ENCODE results near the gene MCHR1.
A peak's percentile ranks its signal among the peaks of the same experiment; 100 is the strongest.
"Not testable (repeated sequence)": the region's sequence is repeated elsewhere in the genome, so short reads cannot be mapped to it uniquely, and the experiment has no call there.

MCHR1 gene

DNA sequence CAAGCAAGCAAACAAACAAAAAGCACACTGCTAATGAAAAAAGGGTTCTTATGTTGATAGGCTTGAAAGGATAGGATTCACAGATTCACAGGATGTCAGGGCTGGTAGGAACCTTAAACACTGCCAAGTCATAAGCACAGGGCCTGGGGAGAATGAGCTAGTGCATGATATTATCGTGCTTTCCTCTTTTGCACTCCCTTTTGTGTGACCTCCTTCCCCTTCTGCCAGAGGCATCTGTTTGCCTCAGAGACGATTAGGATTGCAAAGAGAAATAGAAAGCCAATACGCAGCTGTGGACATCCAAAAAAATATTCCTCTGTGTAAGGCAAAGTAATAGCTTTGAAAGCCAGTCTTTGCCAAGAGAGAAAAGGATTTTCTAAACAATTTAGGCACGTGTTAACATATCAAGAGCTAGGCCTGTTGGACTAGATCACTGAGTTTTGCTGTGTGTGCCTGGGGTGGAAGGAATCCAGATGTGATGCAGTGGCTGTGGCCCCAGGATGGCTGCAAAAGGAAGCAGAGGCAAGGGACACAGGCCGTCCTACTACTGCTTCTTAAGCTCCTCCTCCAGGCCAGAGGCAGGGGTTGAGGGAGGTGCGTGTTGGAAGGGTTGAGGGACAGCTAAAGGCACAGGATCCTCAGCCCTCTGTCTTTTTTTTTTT lies 30.6 kb downstream of the MCHR1 start:
- peaks cover 3% of the 10 kb centered on the region for H3K36me3 Mint-ChIP-seq (ENCODE audit: insufficient read depth)
- ATAC-seq (replicated peaks; ENCODE audit: extremely low read depth, poor library complexity, severe bottlenecking) (no peak), DNase-seq (ENCODE audit: low spot score in 2 of 2) (no peak)
- H3K27ac Mint-ChIP-seq (ENCODE audit: low read depth) = no peak overlapping the region
- H3K4me1 Mint-ChIP-seq = peaks cover 4% of the 10 kb centered on the region
- peaks cover 6% of the 10 kb centered on the region for H3K27me3 Mint-ChIP-seq
- no peak overlapping the region for H3K4me3 Mint-ChIP-seq
- H3K9me3 Mint-ChIP-seq = no peaks in the 10 kb centered on the region

DNA sequence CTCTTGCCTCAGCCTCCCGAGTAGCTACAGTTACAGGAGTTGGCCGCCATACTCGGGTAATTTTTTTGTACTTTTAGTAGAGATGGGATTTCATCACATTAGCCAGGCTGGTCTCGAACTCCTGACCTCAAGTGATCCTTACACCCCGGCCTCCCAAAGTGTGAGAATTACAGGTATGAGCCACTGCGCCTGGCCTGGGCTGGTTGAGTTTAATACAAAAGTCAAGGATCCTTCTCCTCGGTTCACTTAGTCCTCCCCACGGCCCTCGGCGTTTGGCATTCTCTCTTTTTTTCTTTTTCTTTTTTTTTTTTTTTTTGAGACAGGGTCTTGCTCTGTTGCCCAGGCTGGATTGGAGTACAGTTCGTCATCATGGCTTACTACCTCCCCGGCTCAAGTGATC lies 33.0 kb downstream of the MCHR1 start:
- Mint-ChIP-seq H3K4me1 (peaks cover 4% of the 10 kb centered on the region), H3K36me3 (ENCODE audit: insufficient read depth) (peaks cover 4% of the 10 kb centered on the region), H3K27ac (ENCODE audit: low read depth) (no peak overlapping the region), H3K4me3 (no peak overlapping the region), H3K9me3 (no peaks in the 10 kb centered on the region), H3K27me3 (peaks cover 9% of the 10 kb centered on the region)
- ATAC-seq (replicated peaks; ENCODE audit: extremely low read depth, poor library complexity, severe bottlenecking) (no peak), DNase-seq (ENCODE audit: low spot score in 2 of 2) (no peak)

DNA sequence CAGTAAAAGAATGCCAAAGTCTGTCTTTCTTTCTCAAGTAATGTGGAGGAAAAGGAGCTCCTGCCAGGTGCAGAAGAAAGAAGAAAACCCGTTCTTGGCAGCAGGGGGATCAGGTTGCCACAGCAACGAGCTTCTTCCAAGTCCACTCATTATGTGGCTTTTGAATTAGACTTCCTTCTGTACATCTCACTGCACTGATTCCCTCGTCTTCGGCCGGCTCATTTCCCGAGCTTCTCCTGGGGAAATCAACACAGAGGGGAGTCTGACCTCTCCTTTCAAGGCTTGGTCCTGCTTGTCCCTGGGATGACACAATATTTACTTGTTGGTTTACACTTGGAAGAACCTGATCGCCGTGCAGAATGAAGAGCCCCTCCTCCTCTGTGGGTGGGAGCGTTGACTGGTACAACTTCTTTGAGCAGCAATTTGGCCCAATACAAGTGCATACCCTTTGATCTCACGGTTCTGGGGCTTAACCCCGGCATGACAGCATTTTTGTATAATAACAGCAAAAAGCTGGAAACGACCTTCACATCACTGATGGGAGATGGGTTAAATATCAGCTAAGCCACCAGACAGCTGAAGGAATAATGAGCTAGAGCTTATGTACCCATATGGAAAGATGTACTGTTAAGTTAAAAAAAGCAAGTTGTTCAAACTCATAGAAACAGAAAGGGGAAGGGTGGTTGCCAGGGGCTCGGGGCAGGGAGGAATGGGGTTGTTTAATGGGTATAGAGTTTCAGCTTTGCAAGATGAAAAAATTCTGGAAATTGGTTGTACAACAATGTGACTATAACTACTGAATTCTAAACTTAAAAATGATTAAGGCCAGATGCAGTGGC lies 35.4 kb downstream of the MCHR1 start:
- H3K27ac Mint-ChIP-seq (ENCODE audit: low read depth) = no peak overlapping the region
- H3K27me3 Mint-ChIP-seq = peaks cover 25% of the 10 kb centered on the region
- no peaks in the 10 kb centered on the region for H3K9me3 Mint-ChIP-seq
- DNase-seq (ENCODE audit: low spot score in 2 of 2) (no peak), ATAC-seq (replicated peaks; ENCODE audit: extremely low read depth, poor library complexity, severe bottlenecking) (no peak)
- peaks cover 4% of the 10 kb centered on the region for H3K36me3 Mint-ChIP-seq (ENCODE audit: insufficient read depth)
- no peak overlapping the region for H3K4me3 Mint-ChIP-seq
- peaks cover 4% of the 10 kb centered on the region for H3K4me1 Mint-ChIP-seq

DNA sequence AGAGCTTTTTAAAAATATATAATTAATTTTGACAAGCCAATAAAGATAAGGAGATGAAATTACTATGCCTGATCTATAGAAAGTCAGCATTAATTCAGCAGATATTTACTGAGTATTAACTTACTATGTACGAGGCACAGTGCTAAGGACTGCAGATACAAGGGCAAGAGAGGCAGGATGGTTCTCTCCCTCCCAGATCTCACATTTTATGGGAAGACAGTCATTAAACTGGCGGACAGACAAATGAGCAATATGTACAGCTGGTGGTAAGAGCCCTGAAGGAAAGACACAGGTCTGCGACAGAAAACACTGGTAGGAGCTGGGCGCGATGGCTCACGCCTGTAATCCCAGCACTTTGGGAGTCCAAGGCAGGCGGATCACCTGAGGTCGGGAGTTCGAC lies 36.8 kb downstream of the MCHR1 start:
- H3K27ac Mint-ChIP-seq (ENCODE audit: low read depth) = no peak overlapping the region
- no peak overlapping the region for H3K4me3 Mint-ChIP-seq
- no peaks in the 10 kb centered on the region for H3K9me3 Mint-ChIP-seq
- peaks cover 39% of the 10 kb centered on the region for H3K27me3 Mint-ChIP-seq
- peaks cover 4% of the 10 kb centered on the region for H3K36me3 Mint-ChIP-seq (ENCODE audit: insufficient read depth)
- H3K4me1 Mint-ChIP-seq = peaks cover 4% of the 10 kb centered on the region
- ATAC-seq (replicated peaks; ENCODE audit: extremely low read depth, poor library complexity, severe bottlenecking) = no peak
- no peak for DNase-seq (ENCODE audit: low spot score in 2 of 2)

DNA sequence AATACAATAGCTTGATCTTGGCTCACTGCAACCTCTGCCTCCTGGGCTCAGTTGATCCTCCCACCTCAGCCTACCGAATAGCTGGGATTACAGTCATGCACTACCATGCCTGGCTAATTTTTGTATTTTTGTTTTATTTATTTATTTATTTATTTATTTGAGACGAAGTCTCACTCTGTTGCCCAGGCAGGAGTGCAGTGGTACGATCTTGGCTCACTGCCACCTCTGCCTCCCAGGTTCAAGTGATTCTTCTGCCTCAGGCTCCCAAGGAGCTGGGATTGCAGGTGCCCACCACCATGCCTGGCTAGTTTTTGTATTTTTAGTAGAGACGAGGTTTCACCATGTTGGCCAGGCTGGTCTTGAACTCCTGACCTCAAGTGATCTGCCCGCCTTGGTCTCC lies 38.4 kb downstream of the MCHR1 start:
- H3K4me3 Mint-ChIP-seq; DNase-seq (ENCODE audit: low spot score in 2 of 2); H3K9me3 Mint-ChIP-seq; H3K36me3 Mint-ChIP-seq (ENCODE audit: insufficient read depth); ATAC-seq (replicated peaks; ENCODE audit: extremely low read depth, poor library complexity, severe bottlenecking); H3K4me1 Mint-ChIP-seq; H3K27ac Mint-ChIP-seq (ENCODE audit: low read depth): not testable (repeated sequence)
- peaks cover 43% of the 10 kb centered on the region for H3K27me3 Mint-ChIP-seq

DNA sequence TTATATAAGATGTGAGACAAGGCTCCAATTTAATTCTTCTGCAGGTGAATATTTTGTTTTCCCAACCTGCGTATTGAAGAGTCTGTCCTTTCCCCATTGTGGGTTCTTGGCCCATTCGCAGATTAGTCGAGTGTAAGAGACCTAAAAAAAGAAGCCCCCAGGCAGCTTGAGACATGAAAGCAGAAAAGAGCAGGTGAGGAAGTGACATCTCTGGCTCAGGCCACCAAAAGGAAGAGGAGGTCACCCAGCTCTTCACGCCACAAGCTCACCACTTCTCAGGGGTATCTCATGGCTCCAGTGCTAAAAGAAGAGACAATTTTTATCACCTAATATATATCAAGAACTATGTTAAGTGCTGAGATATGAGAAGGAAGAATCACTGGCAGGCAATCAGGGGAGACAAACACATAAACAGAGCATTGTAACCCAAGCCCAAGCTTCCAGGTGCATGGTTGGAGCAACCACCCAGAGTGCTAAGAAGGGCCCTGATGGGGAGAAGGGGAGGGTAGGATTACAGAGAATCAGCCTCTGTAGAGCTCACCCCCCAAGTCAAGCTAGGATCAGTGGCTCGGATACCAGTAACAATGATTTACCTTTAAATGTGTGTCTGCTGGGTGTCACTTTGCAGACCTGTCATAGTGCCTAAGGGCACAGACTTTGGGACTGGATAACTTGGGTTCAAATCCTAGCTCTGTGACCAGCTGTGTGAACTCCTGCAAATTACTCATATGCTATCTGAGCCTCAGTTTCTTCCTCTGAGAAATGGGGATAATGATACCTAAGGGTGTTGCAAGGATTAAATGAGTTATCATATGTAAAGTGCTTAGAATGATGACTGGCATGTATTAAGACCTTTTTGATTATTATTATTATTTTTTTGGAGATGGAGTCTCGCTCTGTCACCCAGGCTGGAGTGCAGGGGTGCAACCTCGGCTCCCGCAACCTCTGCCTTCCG lies 39.2 kb downstream of the MCHR1 start:
- ATAC-seq (replicated peaks; ENCODE audit: extremely low read depth, poor library complexity, severe bottlenecking) = no peak
- DNase-seq (ENCODE audit: low spot score in 2 of 2) = no peak
- H3K27ac Mint-ChIP-seq (ENCODE audit: low read depth) = no peak overlapping the region
- no peak overlapping the region for H3K4me3 Mint-ChIP-seq
- H3K9me3 Mint-ChIP-seq = no peaks in the 10 kb centered on the region
- no peaks in the 10 kb centered on the region for H3K4me1 Mint-ChIP-seq
- peaks cover 43% of the 10 kb centered on the region for H3K27me3 Mint-ChIP-seq
- peaks cover 3% of the 10 kb centered on the region for H3K36me3 Mint-ChIP-seq (ENCODE audit: insufficient read depth)

DNA sequence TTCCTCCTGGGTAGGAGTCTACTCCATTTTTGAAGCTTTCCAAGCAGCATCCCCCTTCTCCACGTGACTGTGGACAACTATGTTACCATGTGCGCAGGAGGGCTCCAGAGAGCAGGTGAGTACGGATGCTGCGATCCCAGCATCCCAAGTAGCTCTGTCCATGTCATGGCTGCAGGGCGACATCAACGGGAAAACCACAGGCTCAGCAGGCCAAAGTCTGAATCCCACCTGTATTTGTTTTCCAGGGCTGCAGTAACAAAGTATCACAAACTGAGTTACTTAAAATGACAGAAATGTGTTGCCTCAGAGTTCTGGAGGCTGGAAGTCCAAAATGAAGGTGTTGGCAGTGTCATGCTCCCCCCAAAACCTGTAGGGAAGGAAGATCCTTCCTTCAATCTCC lies 40.3 kb downstream of the MCHR1 start:
- Mint-ChIP-seq H3K4me1 (no peaks in the 10 kb centered on the region), H3K4me3 (no peak overlapping the region), H3K27ac (ENCODE audit: low read depth) (no peak overlapping the region)

DNA sequence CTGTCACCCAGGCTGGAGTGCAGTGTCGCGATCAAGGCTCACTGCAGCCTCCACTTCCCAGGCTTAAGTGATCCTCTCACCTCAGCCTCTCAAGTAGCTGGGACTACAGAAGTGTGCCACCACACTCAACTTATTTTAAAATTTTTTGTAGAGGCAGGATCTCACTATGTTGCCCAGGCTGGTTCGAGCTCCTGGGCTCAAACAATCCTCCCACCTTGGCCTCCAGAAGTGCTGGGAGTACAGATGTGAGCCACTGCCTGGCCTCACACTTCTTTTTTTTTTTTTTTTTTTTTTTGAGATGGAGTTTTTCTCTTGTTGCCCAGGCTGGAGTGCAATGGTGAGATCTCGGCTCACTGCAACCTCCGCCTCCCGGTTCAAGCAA lies 40.9 kb downstream of the MCHR1 start:
- H3K9me3 Mint-ChIP-seq; H3K4me1 Mint-ChIP-seq; H3K36me3 Mint-ChIP-seq (ENCODE audit: insufficient read depth); ATAC-seq (replicated peaks; ENCODE audit: extremely low read depth, poor library complexity, severe bottlenecking); H3K27ac Mint-ChIP-seq (ENCODE audit: low read depth); H3K4me3 Mint-ChIP-seq; DNase-seq (ENCODE audit: low spot score in 2 of 2): not testable (repeated sequence)
- peaks cover 35% of the 10 kb centered on the region for H3K27me3 Mint-ChIP-seq

More for the DNA sequence above, 40.3 kb downstream of the MCHR1 start:
- Mint-ChIP-seq H3K9me3 (no peaks in the 10 kb centered on the region), H3K36me3 (ENCODE audit: insufficient read depth) (peaks cover 3% of the 10 kb centered on the region), H3K27me3 (peaks cover 40% of the 10 kb centered on the region)
- DNase-seq (ENCODE audit: low spot score in 2 of 2) = no peak
- no peak for ATAC-seq (replicated peaks; ENCODE audit: extremely low read depth, poor library complexity, severe bottlenecking)

DNA sequence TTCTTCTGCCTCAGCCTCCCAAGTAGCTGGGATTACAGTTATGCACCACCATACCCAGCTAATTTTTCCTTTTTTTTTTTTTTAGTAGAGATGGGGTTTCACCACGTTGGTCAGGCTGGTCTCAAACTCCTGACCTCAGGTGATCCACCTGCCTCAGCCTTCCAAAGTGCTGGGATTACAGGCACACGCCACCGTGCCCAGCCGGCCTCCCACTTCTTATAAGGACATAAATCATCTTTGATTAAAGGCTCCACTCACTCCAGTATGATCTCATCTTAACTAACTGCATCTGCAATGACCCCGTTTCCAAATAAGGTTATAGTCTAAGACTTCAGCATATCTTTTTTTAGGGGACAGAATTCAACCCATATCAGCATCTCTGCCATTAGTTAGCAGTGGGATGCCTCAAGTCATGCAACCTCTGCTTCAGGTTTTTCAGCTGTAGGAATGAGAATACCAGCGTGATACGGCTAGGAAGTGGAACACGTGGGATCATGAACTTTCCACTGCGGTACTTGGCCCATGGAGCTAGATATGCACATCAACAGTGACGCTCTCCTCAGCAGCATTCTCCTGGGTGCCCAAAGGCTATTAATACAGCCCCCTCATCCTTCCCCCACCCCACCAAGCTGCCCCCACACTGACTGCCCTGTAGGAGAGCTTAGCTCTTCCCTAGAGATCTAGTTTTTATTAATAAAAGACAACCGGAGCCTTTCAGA lies 41.4 kb downstream of the MCHR1 start:
- Mint-ChIP-seq H3K27ac (ENCODE audit: low read depth) (no peak overlapping the region), H3K4me1 (no peaks in the 10 kb centered on the region)
- no peak for DNase-seq (ENCODE audit: low spot score in 2 of 2)

DNA sequence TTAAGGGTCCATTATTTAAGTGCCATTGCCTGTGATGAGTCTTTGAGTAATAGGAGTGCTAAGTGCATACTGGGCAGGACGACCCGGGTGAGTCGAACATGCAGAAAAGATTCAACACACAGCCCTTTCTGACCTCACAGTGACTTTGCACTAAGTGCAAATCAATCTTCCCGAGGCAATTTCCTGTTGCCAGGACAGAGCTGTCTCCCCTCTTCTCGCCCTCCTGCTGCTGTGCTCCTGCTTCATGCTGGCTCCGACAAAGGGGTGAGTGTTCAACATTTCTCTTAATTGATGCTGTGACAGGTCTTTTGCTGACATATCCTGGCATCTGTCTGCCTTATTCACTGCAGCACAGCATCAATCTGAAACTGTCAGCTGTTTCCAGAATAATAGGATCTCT lies 42.0 kb downstream of the MCHR1 start:
- Mint-ChIP-seq H3K9me3 (no peaks in the 10 kb centered on the region), H3K27me3 (peaks cover 35% of the 10 kb centered on the region), H3K4me3 (no peak overlapping the region), H3K27ac (ENCODE audit: low read depth) (no peak overlapping the region), H3K36me3 (ENCODE audit: insufficient read depth) (peaks cover 2% of the 10 kb centered on the region), H3K4me1 (no peaks in the 10 kb centered on the region)
- no peak for DNase-seq (ENCODE audit: low spot score in 2 of 2)
- no peak for ATAC-seq (replicated peaks; ENCODE audit: extremely low read depth, poor library complexity, severe bottlenecking)

More for the DNA sequence above, 41.4 kb downstream of the MCHR1 start:
- Mint-ChIP-seq H3K27me3 (peaks cover 35% of the 10 kb centered on the region), H3K36me3 (ENCODE audit: insufficient read depth) (peaks cover 2% of the 10 kb centered on the region), H3K4me3 (no peak overlapping the region), H3K9me3 (no peaks in the 10 kb centered on the region)
- ATAC-seq (replicated peaks; ENCODE audit: extremely low read depth, poor library complexity, severe bottlenecking) = no peak

DNA sequence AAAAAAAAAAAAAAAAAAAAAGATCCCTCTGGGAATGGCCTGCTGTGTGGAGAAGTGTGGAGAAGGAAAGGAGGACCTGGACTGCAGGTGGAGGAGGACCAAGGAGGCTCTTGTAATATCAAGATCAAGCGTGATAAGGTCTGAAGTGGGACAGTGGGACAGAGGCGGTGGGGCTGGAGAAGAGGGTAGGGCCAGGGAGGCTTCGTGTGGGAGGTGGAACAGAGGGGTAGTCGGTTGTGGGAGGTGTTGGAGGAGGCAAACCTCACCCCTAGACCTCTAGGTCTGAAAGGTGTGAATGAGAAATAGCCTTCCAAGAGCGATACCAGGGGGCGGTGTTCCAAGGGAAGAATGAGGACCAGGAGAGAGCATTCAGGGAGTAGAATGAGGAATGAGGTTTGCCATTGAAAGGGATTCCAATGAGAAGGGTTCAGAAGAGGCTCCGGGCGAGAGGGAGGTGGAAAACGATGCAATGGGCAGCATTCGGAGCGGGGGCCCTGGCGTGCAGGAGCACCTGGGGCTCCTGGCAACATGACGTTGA lies 44.2 kb downstream of the MCHR1 start:
- peaks cover 27% of the 10 kb centered on the region for H3K27me3 Mint-ChIP-seq
- H3K27ac Mint-ChIP-seq (ENCODE audit: low read depth) = no peak overlapping the region
- no peak for ATAC-seq (replicated peaks; ENCODE audit: extremely low read depth, poor library complexity, severe bottlenecking)
- H3K4me1 Mint-ChIP-seq = peaks cover 15% of the 10 kb centered on the region
- peaks cover 5% of the 10 kb centered on the region for H3K36me3 Mint-ChIP-seq (ENCODE audit: insufficient read depth)
- DNase-seq (ENCODE audit: low spot score in 2 of 2) = no peak
- H3K4me3 Mint-ChIP-seq = no peak overlapping the region
- H3K9me3 Mint-ChIP-seq = no peaks in the 10 kb centered on the region

DNA sequence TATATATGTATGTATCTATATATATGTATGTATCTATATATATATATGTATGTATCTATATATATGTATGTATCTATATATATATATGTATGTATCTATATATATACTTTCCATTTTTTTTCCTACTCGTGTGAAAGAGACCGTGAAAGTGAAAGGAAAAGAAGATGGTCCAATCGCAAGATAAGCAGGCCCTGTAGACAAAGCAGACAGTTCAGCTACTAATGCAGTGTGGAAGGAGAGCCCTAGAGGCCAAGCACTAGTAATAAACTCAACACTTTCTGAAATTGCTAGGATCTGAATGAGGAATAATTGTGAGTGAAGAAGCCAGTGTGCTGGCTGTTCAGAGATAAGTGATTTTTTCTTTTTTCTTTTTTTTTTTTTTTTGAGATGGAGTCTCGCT lies 47.2 kb downstream of the MCHR1 start:
- DNase-seq (ENCODE audit: low spot score in 2 of 2) = no peak
- H3K36me3 Mint-ChIP-seq (ENCODE audit: insufficient read depth) = peaks cover 5% of the 10 kb centered on the region
- H3K9me3 Mint-ChIP-seq = no peaks in the 10 kb centered on the region
- H3K27ac Mint-ChIP-seq (ENCODE audit: low read depth) = peak overlapping the region; percentile 1
- ATAC-seq (replicated peaks; ENCODE audit: extremely low read depth, poor library complexity, severe bottlenecking) = no peak
- H3K4me1 Mint-ChIP-seq = peaks cover 23% of the 10 kb centered on the region
- H3K4me3 Mint-ChIP-seq = no peak overlapping the region
- no peaks in the 10 kb centered on the region for H3K27me3 Mint-ChIP-seq

All from central memory CD8-positive, alpha-beta T cell (primary cell).